Stimulated activated CD8-positive, alpha-beta memory T cell treated with anti-CD3 and anti-CD28 coated beads, Interleukin-15, amount 100 ng/mL, for 4 hours (primary cell): ENCODE results near the gene CNTNAP2.

Experiments used
- DNase-seq, 2 donors: peaks; one replicate each; pipeline ENCODE4 v3.0.0-alpha.2; 2020; ENCODE audit warnings: low read depth in 2 of 2

The CNTNAP2 gene

DNA sequence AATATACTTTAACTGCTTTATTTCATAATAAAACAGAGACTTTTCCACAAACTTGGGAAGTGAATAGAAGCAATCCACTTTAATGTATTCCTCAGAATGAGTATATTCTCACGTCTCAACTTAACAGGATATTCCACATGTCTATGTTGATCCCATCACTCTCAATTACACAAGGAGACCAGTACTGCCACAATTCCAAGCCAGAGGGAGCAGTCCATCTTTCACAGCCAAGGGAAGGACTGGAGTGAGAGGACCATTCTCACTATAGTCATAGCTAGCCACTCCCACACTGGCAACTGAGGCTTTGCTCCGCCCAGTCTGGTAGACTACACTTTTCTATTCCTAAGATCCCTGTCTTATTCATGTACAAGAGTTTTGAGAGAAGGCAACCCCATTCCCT lies 553.9 kb downstream of the CNTNAP2 start:
- no peak for DNase-seq

DNA sequence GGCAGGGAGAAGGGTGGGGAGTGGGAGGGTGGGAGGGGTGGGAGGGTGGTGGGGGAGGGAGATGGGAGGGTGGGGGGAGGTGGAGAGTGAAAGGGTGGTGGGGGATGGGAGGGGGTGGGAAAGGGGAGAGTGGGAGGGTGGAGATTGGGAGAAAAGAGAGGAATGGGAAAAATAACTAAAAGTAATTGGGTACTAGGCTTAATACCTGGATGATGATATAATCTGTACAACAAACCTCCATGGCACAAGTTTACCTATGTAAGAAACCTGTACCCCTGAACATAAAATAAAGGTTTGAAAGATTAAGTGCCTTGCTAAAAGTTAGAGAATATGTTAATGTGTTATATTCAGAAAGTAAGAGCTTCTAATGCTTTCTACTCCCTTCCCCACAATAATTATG lies 564.9 kb downstream of the CNTNAP2 start:
- DNase-seq: no peak

DNA sequence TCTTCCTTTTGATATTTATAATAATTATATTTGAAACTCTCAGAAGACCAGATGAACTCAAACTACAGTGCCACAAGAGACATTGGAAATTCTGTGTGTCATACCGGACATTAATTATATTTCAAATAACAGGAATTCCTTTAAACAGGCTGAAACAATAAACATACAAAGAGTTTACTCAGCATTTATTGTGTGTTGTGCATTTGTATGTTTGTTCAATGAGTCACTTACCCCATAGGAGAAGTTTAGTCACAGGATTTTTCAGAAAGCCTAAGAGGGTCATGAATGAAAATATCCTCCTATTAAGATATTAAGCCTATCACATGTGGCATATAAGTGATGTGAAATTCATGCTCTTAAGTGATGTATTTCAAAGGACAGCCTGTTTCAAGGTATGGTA lies 566.8 kb downstream of the CNTNAP2 start:
- no peak for DNase-seq

DNA sequence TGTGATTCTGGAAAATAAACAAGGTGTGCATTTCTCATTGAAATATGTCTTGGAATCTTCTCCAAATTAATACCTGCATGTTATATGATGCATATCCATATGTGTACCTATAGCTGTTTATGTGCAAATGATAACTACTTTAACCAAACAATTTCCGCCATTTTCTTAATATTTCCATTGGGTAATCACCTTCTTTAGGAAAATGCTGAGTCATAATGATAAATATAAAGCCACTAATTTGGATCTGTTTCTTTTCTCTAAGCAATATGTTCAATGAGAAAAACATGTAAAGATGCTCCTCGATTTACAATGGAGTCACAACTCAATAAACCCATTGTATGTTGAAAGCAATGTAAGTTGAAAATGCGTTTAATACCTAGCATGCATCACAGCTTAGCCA lies 574.4 kb downstream of the CNTNAP2 start:
- no peak for DNase-seq

DNA sequence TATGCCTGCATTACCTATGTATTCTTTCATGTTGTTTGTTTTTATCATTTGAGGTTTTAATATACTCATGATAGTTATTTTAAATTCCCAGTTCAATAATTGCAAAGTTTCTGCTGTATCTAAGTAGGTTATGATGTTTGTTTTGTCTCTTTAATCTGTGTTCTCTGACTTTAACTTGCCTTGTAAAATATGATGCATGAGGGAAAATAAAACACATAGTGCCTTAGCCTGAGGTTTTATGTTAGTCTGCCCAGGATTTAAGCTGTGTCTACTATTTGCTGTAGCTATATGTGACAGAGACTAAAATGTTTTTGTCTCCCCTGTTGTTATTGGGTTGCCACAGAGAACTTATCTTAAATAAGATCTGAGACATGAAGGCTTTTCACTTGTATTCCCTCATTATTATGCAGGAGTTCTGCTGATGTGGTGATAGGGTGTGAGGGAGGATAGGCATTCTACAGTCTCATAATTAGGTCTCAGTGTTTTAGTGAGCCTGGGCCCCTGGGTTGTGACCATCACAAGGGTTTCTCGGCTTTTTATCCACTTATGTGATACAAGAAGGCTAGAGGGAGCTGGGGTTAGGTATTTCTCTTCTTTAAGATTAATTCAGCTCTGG lies 582.5 kb downstream of the CNTNAP2 start:
- DNase-seq: no peak

DNA sequence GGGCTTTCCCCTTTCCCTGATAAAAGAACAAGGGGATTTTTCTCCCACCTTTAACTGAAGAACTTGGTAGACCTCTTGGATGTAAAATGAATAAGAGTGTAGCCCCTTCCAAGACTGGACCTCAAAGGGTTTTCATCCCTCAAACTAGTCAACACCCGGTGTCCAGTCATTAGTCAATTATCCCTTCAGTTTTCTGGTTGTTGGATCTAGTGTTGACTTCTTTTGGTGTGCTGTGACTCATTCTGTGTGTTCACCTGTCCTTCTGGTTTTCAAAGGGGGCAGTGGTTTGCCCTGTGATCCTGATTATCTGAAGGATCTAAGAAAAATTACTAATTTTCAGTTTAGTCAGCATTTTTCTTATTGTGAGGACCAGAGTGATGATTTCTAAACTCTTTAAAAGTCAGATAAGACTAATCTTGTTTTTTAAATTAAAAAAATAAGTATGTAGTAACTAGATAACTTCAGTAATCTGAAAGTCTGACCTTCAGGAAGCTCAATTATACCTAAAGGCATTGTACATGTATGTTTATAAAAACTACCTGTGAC lies 583.5 kb downstream of the CNTNAP2 start:
- DNase-seq: no peak

DNA sequence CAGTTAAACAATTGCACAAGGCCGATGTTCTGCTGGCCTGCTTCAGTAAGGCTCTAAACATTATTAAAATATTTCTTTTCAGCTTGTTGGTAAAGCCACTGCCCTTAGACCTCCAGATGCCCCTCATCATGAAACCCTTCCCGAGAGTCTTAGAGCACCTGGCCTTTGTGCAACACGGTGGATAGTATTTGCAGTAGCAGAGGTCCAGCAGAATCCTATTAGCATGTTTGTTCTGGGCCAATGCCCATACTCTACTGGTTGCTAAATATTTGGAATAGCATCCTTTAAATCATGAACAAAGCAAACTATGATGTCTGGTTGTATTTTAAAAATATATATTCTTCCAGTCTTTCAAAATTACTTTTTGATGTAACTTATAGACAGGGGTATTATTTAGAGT lies 584.6 kb downstream of the CNTNAP2 start:
- no peak for DNase-seq

DNA sequence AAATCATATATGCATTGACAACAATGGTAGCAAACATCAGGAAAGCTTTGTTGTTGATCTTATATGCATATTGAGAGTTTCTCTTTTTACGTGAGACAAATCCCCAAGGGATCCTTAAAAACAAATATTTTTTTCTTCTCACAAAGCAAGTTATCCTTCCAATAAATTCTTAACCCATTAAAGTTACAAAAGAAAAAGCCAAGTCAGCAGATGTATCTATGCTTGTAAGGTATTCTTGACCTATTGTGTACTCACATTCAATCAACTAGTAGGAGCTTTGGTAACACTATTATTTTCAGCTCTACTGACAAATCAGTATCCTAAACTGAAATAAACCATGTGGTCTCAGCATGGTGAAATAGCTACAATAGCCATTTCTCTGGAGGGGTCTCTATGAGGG lies 586.3 kb downstream of the CNTNAP2 start:
- no peak for DNase-seq

DNA sequence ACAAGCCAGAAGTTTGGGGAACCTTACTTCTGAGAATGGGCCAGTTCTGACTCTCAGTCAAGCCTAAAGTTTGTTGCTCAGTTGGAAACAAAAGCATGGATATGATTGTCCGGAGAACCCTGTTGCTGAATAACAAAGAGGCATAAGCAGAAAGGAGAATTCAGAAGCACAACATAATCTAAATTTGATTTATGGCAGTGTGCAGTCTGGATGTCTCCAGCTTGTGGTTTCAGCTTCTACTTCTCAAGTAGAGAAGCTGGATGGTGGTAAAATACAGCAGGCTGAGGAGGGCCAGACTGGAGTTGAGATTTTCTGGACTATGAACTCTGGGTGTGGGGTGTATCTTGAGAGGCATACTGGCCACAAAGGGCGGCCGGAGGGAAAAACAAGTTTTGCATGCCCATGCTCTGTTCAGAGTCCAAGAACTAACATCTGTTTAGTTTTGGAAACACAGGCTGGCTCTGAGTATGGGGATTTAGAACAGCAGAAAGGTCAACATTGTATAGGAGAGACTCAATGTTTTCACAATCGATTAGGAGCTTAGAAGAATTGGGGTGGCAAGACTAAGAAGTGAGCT lies 592.9 kb downstream of the CNTNAP2 start:
- DNase-seq: no peak

DNA sequence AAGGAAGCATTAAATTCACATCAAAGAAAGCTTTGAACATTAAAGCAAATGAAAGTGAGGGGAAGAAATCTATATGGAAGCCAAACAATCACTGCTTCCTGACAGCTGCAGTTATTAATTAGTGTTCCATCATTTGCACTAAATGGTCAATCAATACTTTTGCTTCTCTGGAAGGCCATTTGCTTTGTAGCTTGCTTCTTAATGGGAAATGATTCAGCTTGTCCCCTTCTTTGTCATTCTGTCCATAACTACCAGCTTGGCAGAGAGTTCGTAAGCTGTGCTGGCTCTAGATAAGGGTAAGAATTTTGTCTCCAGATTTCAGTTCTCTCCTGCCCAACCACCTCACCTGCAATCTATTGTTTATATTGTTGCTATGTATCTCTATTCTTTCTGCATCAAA lies 596.6 kb downstream of the CNTNAP2 start:
- no peak for DNase-seq

DNA sequence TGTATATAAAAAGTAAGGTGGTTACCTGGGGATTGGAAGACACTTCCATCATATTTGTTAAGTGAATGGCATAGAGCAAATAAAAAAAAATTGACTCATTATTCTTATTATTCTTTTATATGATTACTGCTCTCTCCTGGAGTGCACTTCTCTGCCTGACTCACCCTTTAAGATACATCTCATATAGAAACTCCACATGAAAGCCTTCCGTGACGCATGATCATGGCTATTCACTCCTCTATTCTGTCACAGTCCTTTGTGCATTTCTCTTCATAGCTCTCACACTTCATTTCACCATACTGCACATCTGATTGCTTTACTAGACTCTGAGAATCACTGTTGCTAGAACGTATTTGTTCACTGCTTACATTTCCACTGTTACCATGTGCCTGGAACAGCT lies 597.3 kb downstream of the CNTNAP2 start:
- no peak for DNase-seq

DNA sequence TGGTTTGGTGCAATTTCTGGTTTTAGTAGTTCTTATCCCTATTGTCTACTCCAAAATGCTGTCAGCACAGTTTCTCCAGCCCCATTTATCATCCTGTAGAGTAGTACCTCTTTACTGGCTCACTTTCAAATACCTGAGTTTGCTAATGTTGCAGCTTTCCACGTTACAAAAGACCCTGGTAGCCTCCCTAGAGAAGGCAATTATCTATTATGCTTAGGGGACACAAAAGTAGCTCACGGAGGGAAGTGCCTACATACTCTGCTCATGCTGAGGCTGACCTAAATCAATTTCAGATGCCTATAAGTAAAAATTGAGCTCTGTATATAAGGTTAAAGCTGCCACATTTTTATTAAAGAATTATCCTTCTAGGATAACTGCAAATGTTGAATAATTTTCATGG lies 603.6 kb downstream of the CNTNAP2 start:
- DNase-seq: no peak

DNA sequence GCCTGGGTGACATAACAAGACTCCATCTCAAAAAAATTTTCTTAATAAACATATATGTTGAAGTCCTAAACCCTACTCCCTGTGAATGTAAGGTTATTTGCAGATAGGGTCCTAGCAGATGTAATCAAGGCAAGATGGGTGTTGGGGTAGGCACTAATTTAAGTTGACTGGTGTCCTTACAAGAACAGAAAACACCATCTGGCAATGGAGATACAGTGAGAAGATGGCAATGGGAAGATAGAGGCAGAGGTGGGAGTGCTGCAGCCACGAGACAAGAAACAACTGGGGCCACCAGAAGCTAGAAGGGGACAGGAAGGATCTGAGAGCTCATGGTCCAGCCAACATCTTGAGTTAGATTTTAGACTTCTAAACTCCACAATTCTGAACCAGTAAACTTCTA lies 606.4 kb downstream of the CNTNAP2 start:
- DNase-seq: no peak

DNA sequence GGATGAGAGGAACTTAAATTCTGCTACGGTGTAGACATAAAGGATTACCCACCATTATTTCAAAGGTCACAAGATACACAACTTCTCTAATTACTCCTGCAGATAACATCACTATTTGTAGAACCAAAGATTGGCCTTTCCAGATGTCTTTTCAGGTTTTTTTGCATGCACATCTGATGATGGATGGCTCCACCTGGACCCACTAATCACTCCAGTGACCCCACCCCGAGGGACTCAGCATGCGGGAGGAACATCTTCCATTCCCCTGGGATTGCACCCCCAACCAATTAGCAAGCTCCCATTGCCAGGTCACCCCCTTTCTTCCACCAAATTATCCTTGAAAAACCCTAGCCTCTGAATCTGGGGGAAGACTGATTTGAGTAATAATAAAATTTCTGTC lies 608.9 kb downstream of the CNTNAP2 start:
- no peak for DNase-seq

DNA sequence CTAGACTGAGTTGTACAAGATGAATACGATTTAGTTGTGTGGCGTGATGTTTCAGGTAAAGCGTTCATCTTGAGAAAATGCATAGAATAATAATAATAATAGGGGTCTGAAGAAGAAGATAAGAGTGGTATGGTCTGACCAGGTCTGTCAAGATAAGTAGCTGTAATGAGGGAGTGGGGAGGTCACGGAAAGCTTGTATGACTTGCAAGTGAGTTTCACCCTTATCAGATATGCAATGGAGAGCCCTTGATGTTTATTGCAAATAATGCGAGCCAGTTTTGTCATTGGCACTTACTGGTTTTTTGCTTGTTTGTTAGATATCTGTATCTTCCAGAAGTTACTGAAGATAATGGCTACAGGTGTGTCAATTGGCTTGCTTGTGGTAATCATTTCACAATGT lies 611.5 kb downstream of the CNTNAP2 start:
- no peak for DNase-seq

DNA sequence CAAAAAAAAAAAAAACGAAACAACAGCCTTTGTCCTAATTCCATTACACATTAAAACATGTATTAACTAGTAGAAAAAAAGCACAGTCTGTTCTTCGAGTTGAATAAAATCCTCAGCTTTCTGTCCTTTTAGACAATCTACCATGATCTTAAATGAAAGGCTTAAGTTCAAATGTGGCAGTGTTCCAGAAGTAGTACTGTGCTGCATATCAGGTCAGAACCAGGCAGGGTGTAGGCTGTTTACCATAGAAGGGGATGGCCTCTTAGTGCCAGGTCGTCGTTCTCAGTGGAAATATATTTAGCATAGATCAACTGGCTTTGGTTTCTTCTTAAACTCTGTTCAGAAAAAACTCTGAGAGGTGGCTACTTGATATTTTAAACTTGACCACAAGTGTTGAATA lies 612.0 kb downstream of the CNTNAP2 start:
- DNase-seq: no peak

DNA sequence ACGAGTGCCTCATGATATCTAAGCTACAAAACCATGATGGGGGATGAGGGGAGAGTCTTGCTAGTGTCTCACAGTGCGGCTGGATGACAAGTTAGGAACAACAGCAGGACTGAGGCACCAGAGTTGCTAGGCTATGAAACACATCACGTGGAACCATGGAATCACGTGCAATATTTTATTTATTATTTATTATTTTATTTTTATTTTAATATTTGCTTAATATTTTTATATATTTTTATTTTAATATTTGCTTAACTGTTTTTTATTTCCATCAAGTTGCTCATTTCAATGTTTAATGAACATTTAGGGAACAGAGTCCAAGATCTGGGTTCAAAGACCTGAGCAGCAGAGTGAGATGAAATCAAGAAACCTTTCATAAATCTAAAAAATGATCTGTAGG lies 614.6 kb downstream of the CNTNAP2 start:
- DNase-seq: no peak

DNA sequence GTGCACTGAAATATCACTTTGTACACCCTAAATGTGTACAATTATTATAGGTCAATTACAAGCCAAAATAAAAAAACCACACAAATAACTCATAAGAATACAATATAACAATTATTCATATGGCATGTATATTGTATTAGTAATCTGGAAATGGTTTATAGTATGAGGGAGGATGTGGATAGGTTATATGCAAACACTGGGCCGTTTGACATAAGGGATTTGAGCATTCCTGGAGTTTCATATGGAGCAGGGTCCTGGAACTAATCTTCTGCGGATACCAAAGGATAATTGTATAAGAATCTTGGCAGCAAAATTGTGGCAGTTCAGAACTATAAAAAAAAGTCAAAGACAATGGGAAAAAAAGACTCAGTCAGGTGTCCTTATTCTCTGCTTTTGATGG lies 619.4 kb downstream of the CNTNAP2 start:
- DNase-seq: no peak

DNA sequence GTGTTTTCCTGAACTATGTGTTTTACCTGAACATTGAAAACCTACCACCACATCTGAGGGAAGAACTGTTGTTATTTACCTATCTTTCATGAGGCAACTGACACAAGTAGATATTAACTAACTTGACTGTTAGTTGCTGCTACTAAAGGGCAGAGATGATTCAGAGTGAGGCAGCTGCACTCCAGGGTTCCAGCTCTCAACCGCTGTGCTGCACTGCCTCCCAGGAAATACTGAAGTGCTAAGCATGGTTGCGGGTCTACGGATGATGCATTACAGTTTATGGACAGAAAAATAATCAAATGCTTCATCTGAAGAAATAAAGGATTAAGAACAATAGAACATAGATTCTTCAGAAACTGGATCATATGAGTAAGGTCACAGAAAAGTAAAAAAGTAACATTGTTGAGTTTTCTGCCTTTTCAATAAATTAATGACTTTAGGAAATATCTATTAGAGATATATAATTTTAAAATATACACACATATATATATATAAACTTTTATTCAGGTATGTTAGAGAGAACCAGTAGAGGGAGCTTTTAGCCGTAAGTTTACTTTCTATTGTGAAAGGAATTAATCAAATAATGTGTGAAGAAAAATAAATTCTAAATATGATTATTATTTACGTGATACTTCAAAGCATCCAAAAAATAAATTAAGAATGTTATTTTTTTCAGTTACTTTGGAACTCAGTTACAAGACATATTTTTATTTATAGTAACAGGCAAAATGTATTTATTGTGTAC lies 620.0 kb downstream of the CNTNAP2 start:
- no peak for DNase-seq

DNA sequence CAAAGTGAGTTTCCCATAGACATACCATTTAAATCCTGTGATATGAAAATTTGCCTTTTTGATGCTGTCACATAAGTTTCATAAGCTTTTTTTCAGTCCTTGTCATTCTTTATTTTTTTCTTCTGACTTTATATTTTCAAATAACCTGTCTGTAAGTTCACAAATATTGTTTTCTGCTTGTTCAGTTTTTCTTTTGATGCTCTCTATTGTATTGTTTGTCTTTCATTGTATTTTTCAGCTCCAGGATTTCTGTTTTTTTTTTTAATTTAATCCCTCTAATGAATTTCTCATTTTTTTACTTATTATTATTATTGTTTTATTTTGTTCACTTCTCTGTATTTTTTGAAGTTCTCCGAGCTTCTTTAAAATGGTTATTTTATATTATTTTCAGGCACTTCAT lies 623.4 kb downstream of the CNTNAP2 start:
- no peak for DNase-seq

DNA sequence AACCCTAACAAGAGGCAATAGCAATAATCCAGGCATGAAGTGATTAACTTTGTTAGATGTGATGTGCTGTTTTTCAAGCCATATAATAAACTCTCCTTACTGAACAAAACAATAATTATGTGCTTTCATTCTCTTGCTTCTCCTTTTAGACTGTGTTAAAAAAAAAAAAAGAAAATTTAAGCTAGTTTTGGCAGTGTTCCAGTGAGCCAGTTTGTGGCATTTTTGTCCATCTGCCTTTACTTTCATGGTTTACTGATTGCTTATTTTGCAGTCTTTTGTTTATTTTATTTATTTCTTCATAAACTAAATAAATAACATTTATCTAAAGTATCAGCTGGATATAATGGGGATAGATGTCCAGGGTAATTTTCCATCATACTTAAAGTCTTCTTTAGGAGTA lies 625.3 kb downstream of the CNTNAP2 start:
- no peak for DNase-seq

DNA sequence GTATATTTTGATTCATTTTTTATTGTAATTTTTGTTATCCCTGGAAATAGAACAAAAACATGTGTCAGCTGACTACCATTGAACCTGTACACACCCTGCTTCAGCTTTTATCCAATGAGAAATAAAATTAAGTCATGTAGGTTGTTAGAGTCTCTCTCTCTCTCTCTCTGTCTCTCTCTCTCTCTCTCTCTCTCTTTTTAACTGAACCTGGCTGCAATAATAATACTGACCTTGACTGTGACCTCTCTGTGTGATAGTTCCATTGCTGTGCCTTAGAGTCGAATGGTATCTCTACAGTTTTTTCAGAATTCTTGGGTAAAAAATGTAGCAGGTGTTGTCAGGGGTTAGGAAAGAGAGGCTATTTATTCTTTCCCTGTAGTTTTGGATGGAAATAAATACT lies 637.8 kb downstream of the CNTNAP2 start:
- no peak for DNase-seq

DNA sequence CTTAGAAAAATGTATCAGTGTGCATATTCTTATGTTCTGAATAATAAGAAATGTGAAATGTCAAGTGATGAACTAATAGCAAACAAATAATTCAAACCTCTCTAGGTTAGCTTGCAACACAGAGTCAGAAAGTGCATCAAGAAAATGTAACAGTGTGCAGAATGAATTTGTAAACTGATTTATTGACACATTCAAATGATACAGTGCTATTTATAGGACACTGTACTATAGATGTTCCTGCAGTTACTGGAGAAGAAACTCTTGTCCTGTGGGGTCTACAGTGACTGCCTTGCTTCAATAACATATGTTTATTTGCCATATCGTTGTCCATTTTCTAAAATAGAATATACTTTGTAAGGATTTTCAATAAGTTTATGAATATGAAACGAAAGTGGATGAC lies 639.0 kb downstream of the CNTNAP2 start:
- DNase-seq: no peak
